K562 (cell line): ENCODE results near the gene ZNRF2. TPM values are rescaled to one million over a fixed set of nuclear protein-coding genes. Genes with fewer than 3 reads are reported as not detected.

ENCODE experiments used
- ATAC-seq: fragments of 200-7000 bp; cut with Tn5 transposase; 3 replicates; pipeline ENCODE4 v1.9.1; 2020; ENCODE audit warnings: moderate library complexity
- BruUV-seq: library from RNA; stranded (reverse); fragments of 400-500 nt; replicated peaks from 2 replicates; lab custom pipeline; 2021; lab: Mats Ljungman, UMichigan
- CTCF ChIA-PET: fragments of 300-600 bp; formaldehyde crosslinking; extraction: SDS; loops from one replicate; lab custom pipeline; 2021; ENCODE audit warnings: low intra/inter-chr PET ratio; lab: Yijun Ruan, JAX
- POLR2A ChIA-PET: fragments of 300-600, 350-650 bp; sonication (Branson Sonifier 250); formaldehyde crosslinking; extraction: SDS; loops from one replicate; lab custom pipeline; 2021; ENCODE audit warnings: antibody characterized with exemption, inconsistent platforms; lab: Yijun Ruan, JAX
- DNase-seq, 4 experiments: peaks; one replicate each; pipeline versions ENCODE4 v3.0.0 to v3.0.0-alpha.2; 2011 to 2018; ENCODE audit warnings: low spot score in 3 of 4, mixed read lengths in 3 of 4; ENCODE audit errors: extremely low read depth in 1 of 4
- FAIRE-seq: peaks from 2 replicates; lab custom pipeline; 2011; peaks lifted over from hg19 to GRCh38; lab: Jason Lieb, UNC
- H2AFZ ChIP-seq: 2 replicates; pipeline ENCODE4 v1.6.0; 2011; ENCODE audit warnings: low read depth, low read length, control low read depth, inconsistent platforms
- H3K27ac ChIP-seq: fragments of 200-600 bp; 3 replicates; pipeline ENCODE4 v1.8.0; 2011; ENCODE audit warnings: low read depth, mild to moderate bottlenecking, control low read depth, inconsistent platforms, low read length, moderate library complexity, mixed read lengths; ENCODE audit errors: extremely low read depth
- H3K27me3 ChIP-seq, 2 experiments: fragments of 300-600 bp in 1 of 2; 2 replicates in 1 of 2; 3 replicates in 1 of 2; pipeline versions ENCODE4 v1.6.0 to v1.8.0; 2011; ENCODE audit warnings: inconsistent platforms in 2 of 2, low read length in 2 of 2, mild to moderate bottlenecking in 1 of 2, mixed read lengths in 1 of 2, moderate library complexity in 1 of 2; ENCODE audit not compliant: control insufficient read depth in 2 of 2, insufficient read depth in 2 of 2
- H3K36me3 ChIP-seq: fragments of 300-600 bp; 3 replicates; pipeline ENCODE4 v1.8.0; 2011; ENCODE audit warnings: mild to moderate bottlenecking, low read length, inconsistent platforms; ENCODE audit not compliant: control insufficient read depth, insufficient read depth
- H3K4me1 ChIP-seq, 2 experiments: fragments of 200-600 bp in 1 of 2; replicated peaks in 1 of 2; 2 replicates in 1 of 2; 3 replicates in 1 of 2; pipeline versions ENCODE4 v1.5.1 to v1.8.0; 2011; ENCODE audit warnings: inconsistent platforms in 2 of 2, low read length in 2 of 2, mild to moderate bottlenecking in 1 of 2, mixed read lengths in 1 of 2, moderate library complexity in 1 of 2; ENCODE audit not compliant: control insufficient read depth in 2 of 2, insufficient read depth in 2 of 2
- H3K4me2 ChIP-seq: 2 replicates; pipeline ENCODE4 v1.6.1; 2011; ENCODE audit warnings: low read length, control low read depth, inconsistent platforms, mixed read lengths; ENCODE audit not compliant: insufficient read depth
- H3K4me3 ChIP-seq: fragments of 200-600 bp; sonication (generic), shearing (Covaris generic); 2 replicates; pipeline ENCODE4 v1.5.1; 2016; ENCODE audit warnings: control low read depth, inconsistent platforms
- H3K79me2 ChIP-seq: fragments of 200-600 bp; 3 replicates; pipeline ENCODE4 v1.8.0; 2011; ENCODE audit warnings: low read length, inconsistent platforms; ENCODE audit not compliant: control insufficient read depth, insufficient read depth
- H3K9ac ChIP-seq, 2 experiments: 2 replicates each; pipeline versions ENCODE4 v1.6.0 to v1.6.1; 2011; ENCODE audit warnings: low read depth in 2 of 2, low read length in 2 of 2, control low read depth in 1 of 2, inconsistent platforms in 1 of 2, mild to moderate bottlenecking in 1 of 2, mixed read lengths in 1 of 2; ENCODE audit not compliant: insufficient read depth in 1 of 2
- H3K9me1 ChIP-seq: one replicate; pipeline ENCODE4 v1.6.0; 2011; ENCODE audit warnings: inconsistent platforms, mild to moderate bottlenecking, low read length, moderate library complexity; ENCODE audit not compliant: control insufficient read depth, insufficient read depth
- H3K9me3 ChIP-seq: replicated peaks from 2 replicates; pipeline ENCODE4 v1.5.1; 2011; ENCODE audit warnings: low read depth, low read length, inconsistent platforms; ENCODE audit not compliant: control insufficient read depth, insufficient read depth
- H4K20me1 ChIP-seq: replicated peaks from 2 replicates; pipeline ENCODE4 v1.6.1; 2011; ENCODE audit warnings: low read length, inconsistent platforms, mixed read lengths; ENCODE audit not compliant: control insufficient read depth, insufficient read depth
- ELF1 ChIP-seq: fragments of 200-800 bp; sonication (Bioruptor generic); IDR thresholded peaks from 2 replicates; pipeline ENCODE4 v1.6.1; 2016; ENCODE audit warnings: missing genetic modification characterization, missing compliant biosample characterization
- HDAC1 ChIP-seq, 2 experiments: fragments of 450-650 bp; IDR thresholded peaks; 2 replicates each; pipeline ENCODE4 v1.6.1; 2016 to 2017; ENCODE audit warnings: inconsistent platforms in 1 of 2, mild to moderate bottlenecking in 1 of 2, moderate library complexity in 1 of 2
- L3MBTL2 ChIP-seq: fragments of 450-650 bp; IDR thresholded peaks from 2 replicates; pipeline ENCODE4 v1.6.1; 2016; ENCODE audit warnings: mild to moderate bottlenecking, moderate library complexity
- MCM7 ChIP-seq, 2 experiments: fragments of 450-650 bp; IDR thresholded peaks; 2 replicates each; pipeline ENCODE4 v1.6.1; 2016 to 2018
- RAD51 ChIP-seq: fragments of 450-650 bp; IDR thresholded peaks from 2 replicates; pipeline ENCODE4 v1.7.1; 2016; ENCODE audit warnings: low read depth, mild to moderate bottlenecking, borderline replicate concordance
- WGBS: fragments of 100-300 bp; shearing (Covaris generic); methylation state at CpG from one replicate; pipeline ENCODE4 v1.1.6; 2016; ENCODE audit warnings: low coverage, mixed read lengths; ENCODE audit not compliant: insufficient coverage; ENCODE audit errors: missing lambda C conversion rate; 5-methylcytosine and 5-hydroxymethylcytosine counted together
- in situ Hi-C: fragments of 300-500 bp; cut with MboI; formaldehyde crosslinking; loops from 4 replicates; pipeline ENCODE4 v1.15.0; 2018; ENCODE audit warnings: inconsistent platforms, mixed read lengths
- intact Hi-C: fragments of 100-400 bp; cut with micrococcal nuclease; formaldehyde crosslinking; loops from 2 replicates; pipeline ENCODE4 v1.14.2; 2022
- polyA plus RNA-seq, 8 experiments: library from polyadenylated mRNA; depleted of rRNA in 4 of 8; stranded (reverse) in 5 of 8; unstranded in 3 of 8; fragments of >200 nt; fragmentation: Nextera tagmentation in 2 of 8; fragmentation: Illumina TruSeq in 1 of 8; extraction: Ambion mirVana in 2 of 8; extraction: Trizol in 1 of 8; gene quantifications; 2 replicates each; pipeline versions ENCODE4 v1.2.1 to v1.2.3, GENCODE V29; 2011 to 2014; ENCODE audit warnings: inconsistent platforms in 1 of 8, missing spikeins in 1 of 8
- total RNA-seq, 7 experiments: library from RNA; depleted of rRNA in 6 of 7; stranded (reverse); fragments of >200 nt in 6 of 7; fragmentation: Illumina TruSeq in 2 of 7; extraction: Trizol in 2 of 7; gene quantifications; 2 replicates each; pipeline versions ENCODE4 v1.2.1 to v1.2.3, GENCODE V29; 2011 to 2021; ENCODE audit warnings: low replicate concordance in 1 of 7

Gene ZNRF2
- total and polyA plus RNA-seq, 9 of the 15 experiments (the other 6 are each of a cell fraction or from before 2014, with no cell fraction given): 1.1 to 13.9 (median 5.5) TPM

GRCh38 chr7:30254717-30255063 is 29.7 kb upstream of the ZNRF2 start (continued):
- TF ChIP-seq HDAC1 (IDR thresholded peaks at IDR 0.05) (no peak), ELF1 (tag) (no peak), MCM7 (IDR thresholded peaks at IDR 0.05) (no peak)

GRCh38 chr7:30255064-30255769 is 29.2 kb upstream of the ZNRF2 start:
- POLR2A ChIA-PET: no interaction called here
- H3K4me2 ChIP-seq: no peak overlapping the region
- H3K9ac ChIP-seq: no peak overlapping the region
- TF ChIP-seq RAD51: no peak
- TF ChIP-seq L3MBTL2: no peak
- CTCF ChIA-PET: no interaction called here
- no peak overlapping the region for H3K4me3 ChIP-seq
- no peaks in the 10 kb centered on the region for H3K9me3 ChIP-seq
- BruUV-seq: no TSS peak
- H3K9me1 ChIP-seq: no peaks in the 10 kb centered on the region
- no peaks in the 10 kb centered on the region for H3K4me1 ChIP-seq
- intact Hi-C loops: no loop called here
- 3% methylated on average over 4 of the region's 4 CpGs for WGBS
- no peak for DNase-seq
- no peak for FAIRE-seq
- H3K27me3 ChIP-seq: peaks cover 15 to 22% of the 10 kb centered on the region in 2 experiments
- H3K27ac ChIP-seq: no peak overlapping the region
- no peaks in the 10 kb centered on the region for H3K79me2 ChIP-seq
- ATAC-seq: no peak
- H2AFZ ChIP-seq: no peak overlapping the region
- H3K36me3 ChIP-seq: no peaks in the 10 kb centered on the region
- H4K20me1 ChIP-seq: no peaks in the 10 kb centered on the region
- in situ Hi-C loops: no loop called here
